Left colon (tissue), 2 donors: ENCODE data around the gene DAB1. TPM values are rescaled to one million over a fixed set of nuclear protein-coding genes. Genes with fewer than 3 reads are reported as not detected.
"Not testable (repeated sequence)": the region's sequence is repeated elsewhere in the genome, so short reads cannot be mapped to it uniquely, and the experiment has no call there.

ENCODE experiments used
- ATAC-seq: fragments of 200-7000 bp; cut with Tn5 transposase; one replicate; pipeline ENCODE4 v1.9.1; 2020; ENCODE audit warnings: mild to moderate bottlenecking, moderate library complexity
- DNase-seq, 2 donors: peaks; one replicate each; pipeline ENCODE4 v3.0.0-alpha.2; 2020
- intact Hi-C, 2 donors: fragments of 100-400 bp; cut with DNase I in 1 of 2; cut with micrococcal nuclease in 1 of 2; formaldehyde crosslinking; loops; one replicate each; pipeline versions ENCODE4 v1.11.2 to v1.14.0; 2022; cut with DNase I, micrococcal nuclease
- total RNA-seq, 2 donors: library from RNA; stranded (reverse); fragmentation: NEBNext Ultra II Directional; extraction: Animal tissue kit (Norgen Biotek cat#: 25700); gene quantifications; one replicate each; pipeline ENCODE4 v1.2.1, GENCODE V29; 2021
- donor health status: DM: no; HTN: no; CAD: no.
- donor health status: DM: yes; HTN: yes; CAD: no.

DAB1 gene
- total RNA-seq, 2 donors from 2014 or later = 0.64 to 2.2 TPM

DNA sequence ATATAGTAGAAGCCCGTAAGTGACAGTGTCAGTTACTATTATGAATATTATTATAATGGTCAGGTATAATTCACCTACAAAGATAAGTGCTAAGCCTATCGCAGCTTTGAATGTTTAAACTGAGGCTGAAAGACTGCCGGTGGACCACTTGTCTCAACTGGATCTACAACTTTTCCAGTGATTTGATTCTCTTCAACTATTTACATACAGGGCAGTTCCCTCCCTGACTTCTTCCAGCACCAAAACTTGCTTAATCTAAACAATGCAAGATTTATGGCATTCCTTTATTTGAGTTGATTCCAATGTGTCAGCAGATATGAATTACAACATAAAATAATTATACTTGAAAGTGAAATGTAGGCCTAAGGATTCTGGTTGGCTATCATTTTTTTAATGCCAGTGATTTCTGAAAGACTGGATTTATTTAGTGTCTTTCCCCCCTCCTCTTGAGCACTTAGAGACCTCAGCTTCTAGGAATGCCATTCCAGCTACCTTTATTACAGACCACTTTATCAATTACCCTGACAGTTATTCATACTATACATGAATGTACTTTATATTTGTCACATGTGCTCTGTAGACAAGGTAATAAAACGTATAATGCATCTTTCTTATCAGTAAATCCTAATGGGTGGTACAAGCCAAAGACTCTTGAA lies 304.8 kb downstream of the DAB1 start:
- ATAC-seq (no peak), DNase-seq (no peak)
- intact Hi-C loops = no loop called here

DNA sequence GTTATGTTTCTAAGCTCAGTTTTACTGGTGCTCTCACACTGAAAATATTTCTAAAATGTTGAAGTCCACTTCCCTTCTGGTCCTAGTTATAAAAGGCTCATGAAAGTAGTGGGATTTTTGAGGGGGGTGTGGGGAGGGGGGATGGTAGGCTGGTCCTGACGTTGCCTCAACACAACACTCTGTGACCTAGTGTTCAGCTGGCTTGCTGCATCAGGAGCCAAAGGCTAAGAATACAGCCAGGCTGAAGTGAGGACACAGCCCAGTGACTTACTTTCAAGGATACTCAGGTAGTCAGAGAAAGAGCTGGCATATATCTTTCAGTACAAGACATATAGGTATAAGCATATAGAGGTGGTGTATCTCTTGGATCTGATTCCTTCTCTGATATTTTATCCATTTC lies 306.1 kb downstream of the DAB1 start:
- no peak for DNase-seq
- intact Hi-C loops = no loop called here
- ATAC-seq = no peak

DNA sequence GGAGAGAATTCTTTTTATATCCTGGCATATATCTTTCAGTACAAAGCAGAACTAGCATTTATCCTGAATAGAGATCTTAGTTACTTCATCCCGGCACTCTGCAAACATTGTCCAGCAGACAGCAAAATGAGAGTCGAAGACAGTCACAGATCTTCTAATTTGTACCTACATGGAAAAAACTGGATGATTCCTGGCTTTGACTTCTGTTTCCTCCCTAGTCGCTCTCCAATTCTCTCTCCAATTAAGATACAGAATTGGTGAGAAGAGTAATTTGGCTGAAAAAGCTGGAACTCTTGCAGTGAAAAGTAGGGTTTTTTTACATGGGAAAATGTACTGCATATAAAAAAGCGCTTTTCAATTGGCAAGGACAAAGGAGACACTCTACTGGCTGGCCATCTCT lies 307.0 kb downstream of the DAB1 start:
- ATAC-seq (no peak), DNase-seq (no peak)
- intact Hi-C loops = no loop called here

DNA sequence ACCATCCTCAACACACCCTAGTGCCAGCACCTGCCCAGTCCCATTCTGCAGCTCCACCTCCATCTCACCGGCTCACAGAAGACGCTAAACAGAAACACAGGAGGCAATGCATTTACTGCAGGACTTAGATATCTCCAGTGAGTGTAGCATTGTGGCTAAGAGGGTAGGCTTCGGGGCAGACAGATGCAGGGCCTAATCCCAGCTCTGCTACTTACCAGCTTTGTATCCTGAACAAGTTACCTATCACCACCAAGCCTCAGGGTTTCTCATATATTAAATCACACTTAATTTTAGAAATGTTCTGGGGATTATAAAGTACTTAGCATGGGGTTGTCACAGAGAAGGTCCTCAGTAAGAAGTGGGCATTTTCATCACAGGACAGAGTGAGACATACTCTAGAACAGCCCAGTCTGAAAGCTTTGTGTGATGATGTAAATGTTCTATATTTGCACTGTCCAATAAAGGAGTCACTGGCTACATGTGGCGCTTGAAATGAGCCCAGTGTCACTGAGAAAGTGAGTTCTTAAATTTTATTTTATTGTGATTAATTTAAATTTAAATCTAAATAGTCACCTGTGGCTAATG lies 308.7 kb downstream of the DAB1 start:
- DNase-seq (no peak), ATAC-seq (no peak)
- intact Hi-C loops = no loop called here

DNA sequence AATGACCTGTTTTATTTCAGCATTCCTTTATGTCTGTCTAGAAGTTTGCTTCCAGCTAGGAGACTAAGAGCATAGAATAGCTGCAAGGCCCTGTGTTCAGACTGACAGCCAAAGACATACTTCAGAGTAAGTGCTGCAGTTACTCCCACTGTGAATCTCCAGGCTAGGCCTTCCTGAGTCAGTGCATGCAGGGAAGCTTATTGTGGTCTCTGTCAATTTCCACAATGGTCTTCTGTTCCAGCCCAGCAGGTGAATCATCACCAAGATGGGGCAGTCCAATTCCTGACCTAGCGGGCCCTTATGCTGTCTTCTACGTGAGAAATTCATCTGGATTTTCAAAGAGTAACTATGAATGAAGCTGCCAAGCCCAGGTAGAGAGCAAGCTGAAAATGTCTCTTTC lies 311.7 kb downstream of the DAB1 start:
- DNase-seq = no peak
- no peak for ATAC-seq
- intact Hi-C loops = no loop called here

DNA sequence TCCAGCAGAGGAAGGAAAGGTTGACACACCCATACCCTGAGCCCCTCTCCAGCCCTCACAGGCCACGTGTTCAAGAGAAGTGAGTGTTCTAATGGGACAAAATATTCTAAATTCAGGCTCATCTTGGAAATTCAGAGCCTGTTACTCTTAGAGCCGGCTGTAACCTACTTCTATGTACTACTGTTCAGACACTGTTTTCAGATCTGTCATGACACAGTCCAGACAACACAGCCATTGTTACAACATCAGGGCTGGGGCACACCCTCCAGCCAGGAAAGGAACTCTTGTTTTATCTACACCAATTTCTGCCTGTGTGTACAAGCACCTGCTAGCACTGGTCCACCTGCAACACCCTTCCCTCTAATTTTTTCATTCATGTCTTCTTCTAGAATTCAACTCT lies 312.7 kb downstream of the DAB1 start:
- ATAC-seq (no peak), DNase-seq (no peak)
- intact Hi-C loops = no loop called here

DNA sequence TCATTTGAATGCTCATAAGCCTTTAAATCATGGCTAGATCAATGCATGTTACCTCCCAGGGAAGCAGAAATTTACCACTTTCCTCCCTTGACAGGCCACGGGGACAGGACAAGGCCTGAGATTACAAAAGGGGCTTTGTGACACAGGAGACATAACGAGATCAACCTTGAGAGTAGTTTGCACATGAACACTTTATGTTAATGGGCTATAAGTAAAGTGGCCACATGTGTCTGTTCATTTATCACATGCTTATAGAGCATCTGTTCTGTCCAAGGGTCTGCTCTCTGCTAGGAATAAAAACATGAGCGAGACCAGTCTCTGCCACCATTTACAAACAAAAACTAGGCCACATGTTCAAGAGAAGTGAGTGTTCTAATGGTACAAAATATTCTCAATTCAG lies 314.0 kb downstream of the DAB1 start:
- intact Hi-C loops = no loop called here
- no peak for DNase-seq
- ATAC-seq = no peak

DNA sequence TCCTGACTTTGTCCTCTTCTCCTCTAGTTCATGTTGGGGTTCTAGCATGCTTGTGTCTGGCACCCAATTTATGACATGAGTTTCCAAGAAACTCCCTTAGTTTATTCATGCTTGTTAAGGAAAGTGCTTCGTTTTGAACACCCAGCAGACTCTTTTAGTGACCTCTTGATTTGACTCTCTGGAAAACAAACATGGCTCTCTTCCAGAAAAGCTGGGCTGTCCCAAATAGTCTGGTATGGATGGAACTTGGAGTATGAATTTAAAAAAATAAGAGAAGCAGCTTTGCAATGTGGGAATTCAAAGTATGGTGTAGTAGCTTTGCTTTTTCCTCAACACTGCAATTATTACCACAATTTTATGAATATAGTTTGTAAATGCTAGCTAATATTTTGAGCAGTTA lies 314.6 kb downstream of the DAB1 start:
- intact Hi-C loops = no loop called here
- no peak for DNase-seq
- no peak for ATAC-seq

DNA sequence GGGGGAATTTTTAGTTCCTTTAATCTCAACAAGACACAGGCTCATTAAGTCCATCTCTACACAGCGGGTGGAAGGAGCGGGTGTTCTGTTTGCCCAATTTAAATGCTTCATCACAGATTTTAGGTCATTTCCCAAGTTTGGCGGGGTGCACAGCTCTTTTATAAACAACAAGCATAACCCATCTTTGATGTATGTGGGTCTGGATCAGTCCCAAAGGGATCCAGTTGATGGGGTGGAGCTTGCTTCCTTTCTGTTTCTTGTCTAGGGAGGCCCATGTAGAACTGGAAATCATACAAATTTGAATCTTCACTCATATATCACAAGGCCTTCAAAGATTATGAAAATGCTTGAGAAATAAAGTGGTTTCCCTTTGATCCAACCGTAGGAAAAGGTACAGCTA lies 317.6 kb downstream of the DAB1 start:
- ATAC-seq (no peak), DNase-seq (no peak)
- intact Hi-C loops = no loop called here

DNA sequence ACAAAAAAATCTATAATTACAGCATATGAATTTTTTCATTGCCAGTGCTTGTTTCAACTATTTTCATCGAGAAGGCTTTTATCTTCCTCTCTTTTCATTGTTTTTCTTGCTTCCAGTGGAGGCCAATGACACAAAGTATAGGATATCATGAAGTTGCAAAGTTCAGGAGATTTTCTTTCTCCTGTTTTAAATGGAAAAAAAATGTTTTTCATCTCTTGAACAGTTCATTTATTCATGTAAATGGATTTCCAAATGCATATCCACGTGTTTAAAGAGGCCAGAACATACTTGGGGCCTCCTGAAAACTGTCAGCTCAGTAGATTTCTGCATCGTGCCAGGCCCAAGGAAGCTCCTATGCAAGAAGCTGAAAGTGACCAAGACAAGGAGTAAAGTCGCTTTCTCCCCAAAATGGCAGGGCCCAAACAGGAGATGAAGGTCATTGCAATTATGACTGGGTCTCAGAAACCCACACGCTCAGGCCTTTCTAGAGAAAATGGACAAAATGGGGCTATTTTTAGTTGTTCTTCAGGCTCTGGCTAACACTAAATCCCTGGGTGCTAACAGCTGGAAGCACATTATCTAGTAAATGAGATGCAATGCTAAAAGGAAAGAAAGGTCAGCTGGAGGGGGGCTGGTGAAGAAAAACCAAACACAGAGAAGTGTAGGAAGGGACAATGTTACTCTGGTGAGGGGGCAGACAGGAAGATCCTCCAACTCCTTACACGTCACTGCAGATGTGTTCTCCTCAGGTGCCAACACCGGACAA lies 321.1 kb downstream of the DAB1 start:
- ATAC-seq = no peak
- DNase-seq = no peak
- intact Hi-C loops = no loop called here

DNA sequence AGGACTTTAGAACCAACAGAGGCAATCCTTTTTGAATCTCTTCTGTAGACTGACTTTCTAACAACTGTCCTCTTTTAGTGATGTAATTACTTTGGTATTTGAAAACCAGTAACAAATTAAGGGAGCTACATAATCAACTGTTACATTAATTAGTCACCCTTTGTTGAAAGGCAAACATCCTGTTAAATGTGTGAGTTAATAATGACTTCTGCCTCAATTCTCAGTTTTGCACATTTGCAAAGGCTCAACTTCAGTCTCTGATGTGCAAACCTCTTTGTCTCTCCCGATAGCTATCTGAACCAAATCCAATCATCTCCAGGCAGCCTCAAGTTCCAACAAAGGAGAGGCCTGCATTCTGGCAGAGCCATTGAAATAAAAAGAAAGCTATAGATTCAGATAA lies 322.7 kb downstream of the DAB1 start:
- no peak for ATAC-seq
- intact Hi-C loops = no loop called here
- DNase-seq = no peak

DNA sequence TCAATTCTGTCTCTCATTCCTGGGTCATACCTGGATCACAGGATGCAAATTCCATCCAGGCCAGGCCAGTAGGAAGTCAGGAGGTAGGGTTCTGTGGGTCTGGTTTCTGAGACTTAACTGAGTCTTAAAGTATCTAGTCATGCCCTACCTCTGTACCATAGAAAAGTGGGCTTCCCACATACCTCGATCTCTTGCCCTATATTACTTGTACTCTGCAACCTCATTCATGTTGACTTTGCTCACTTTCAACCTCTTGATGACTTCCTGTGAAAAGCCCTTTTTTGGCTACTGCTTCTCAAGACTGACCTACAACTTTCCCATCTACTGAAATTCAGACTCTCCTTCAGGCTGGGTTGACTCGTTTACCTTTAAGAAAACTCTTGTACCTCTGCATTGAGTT lies 329.1 kb downstream of the DAB1 start:
- no peak for ATAC-seq
- intact Hi-C loops = no loop called here
- DNase-seq = no peak

DNA sequence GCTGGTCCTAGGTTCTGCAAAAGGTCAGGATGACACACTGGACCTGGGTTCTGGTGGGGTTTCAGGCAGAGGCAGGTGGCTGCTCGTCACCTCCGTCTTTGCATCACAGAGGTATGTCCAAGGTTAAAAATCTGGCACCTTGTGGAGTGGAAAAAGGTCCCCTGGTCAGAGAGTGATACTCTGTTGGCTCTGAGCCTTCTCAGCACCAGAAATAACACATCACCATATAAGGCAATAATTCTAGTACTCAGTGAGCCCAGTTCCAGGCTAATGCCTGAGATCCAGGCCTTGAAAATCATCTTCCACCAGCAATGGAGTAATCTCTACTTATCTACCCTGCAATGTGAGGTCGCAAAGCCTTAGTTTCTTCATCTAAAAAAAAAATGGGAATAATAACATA lies 330.7 kb downstream of the DAB1 start:
- ATAC-seq = no peak
- no peak for DNase-seq
- intact Hi-C loops = no loop called here

DNA sequence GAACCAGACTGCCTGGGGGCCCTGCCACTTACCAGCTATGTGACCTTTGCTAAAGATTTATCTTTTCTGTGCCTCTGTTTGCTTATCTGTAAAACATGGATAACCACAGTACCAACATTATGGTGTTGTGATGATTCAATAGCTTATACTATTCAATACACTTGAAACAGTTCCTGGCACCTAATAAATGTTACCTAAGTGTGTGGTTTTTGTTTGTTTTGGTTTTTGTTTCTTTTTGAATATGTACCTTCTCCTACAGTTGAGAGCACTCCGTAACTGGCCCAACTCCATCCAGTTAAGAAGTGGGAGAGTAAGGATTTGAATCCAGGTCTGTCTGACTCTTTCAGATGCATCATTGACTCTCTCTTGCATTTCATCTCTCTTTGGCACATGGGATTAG lies 332.2 kb downstream of the DAB1 start:
- intact Hi-C loops = no loop called here

DNA sequence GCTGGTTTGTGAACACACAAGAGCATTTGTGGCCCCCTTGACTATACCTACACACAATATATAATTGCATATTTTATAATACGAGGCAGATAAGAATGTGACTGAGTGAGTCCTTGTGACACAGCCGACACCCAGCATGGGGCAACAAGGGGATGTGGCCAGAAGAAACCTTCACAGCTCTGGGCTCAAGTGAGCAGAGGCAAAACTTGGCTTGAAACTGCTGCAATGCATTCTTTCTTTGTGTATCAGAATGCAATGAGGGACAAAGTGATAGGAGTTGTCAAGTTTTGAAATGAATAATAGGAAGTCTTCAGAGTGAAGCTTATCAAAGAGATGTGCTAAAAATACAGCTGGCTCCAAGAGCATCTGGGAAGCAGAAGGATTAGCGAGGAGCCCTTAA lies 334.0 kb downstream of the DAB1 start:
- ATAC-seq = no peak
- intact Hi-C loops = no loop called here
- DNase-seq = no peak

More for the DNA sequence above, 332.2 kb downstream of the DAB1 start:
- ATAC-seq = no peak
- no peak for DNase-seq

DNA sequence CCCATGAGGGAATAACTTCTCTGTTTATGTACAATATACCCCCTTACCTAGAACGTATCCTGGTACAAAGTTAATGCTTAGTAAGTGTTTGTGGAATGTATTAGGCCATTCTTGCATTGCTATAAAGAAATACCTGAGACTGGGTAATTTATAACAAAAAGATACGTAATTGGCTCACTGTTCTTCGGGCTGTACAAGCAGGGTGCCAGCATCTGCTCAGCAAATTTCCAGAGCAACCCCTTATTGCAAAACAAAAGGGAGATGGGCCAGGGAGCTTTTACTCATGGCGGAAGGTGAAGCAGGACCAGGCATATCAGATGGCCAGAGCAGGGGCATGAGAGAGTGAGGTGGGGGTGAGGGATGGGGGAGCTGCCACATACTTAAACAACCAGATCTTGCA lies 334.6 kb downstream of the DAB1 start:
- ATAC-seq (no peak), DNase-seq (no peak)
- intact Hi-C loops = no loop called here

DNA sequence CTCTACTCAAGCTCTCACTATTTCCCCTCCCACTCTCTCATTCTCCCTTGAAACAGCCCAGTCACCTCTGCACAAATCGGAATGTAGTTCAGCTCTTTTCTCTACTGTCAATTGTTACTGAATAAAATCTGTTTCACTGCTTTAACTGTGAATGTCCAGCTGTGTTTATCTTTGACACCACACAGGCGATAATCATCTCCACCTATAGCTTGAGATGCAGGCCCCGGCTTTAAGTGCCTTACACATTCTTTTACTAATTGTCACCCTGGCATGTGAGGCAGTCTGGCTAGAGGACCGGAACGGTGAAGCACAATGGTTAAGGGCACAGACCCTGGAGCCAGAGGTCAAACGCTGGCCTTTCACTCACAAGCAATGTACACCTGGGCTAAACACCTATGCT lies 335.2 kb downstream of the DAB1 start:
- intact Hi-C loops = no loop called here
- ATAC-seq (no peak), DNase-seq (no peak)

DNA sequence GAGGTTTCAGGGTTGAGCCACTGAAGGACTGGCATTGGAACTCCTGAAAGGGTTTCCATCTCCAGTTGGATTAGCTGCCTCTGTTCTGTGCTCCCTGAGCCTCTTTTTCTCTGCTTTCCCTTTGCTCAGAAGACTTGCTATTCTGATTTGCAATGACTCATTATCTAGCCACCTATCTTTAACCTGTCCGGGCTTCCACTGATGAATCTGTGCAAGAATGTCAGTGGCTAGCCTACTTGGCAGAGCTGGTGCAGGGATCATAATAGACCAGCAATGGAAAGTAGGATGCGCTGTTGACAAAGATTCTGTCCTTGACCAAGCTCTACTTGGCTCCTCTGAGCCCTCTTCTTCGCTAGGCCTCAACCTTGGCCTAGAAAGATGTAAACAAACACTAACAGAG lies 336.2 kb downstream of the DAB1 start:
- intact Hi-C loops, ATAC-seq, DNase-seq: not testable (repeated sequence)

DNA sequence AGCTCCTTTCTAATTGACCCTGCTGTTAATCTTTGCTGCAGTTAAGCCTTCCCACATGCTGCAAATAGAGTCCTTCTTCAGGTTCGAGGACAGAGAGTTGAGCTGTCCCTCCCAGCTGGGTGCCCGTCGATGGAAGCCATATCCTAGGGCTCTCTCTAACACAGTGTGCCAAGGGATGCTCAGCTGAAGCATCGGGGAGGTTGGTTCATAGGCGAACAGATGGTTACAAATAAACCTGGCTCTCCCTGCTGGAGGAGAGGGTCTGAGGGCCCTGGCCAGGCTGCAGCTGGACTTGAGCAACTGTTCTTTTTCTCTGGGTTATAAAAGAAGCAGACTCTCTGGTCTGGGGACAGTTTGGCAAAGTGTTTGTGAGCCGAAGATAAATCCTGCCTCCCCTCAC lies 337.7 kb downstream of the DAB1 start:
- intact Hi-C loops = no loop called here
- no peak for DNase-seq
- ATAC-seq = no peak

DNA sequence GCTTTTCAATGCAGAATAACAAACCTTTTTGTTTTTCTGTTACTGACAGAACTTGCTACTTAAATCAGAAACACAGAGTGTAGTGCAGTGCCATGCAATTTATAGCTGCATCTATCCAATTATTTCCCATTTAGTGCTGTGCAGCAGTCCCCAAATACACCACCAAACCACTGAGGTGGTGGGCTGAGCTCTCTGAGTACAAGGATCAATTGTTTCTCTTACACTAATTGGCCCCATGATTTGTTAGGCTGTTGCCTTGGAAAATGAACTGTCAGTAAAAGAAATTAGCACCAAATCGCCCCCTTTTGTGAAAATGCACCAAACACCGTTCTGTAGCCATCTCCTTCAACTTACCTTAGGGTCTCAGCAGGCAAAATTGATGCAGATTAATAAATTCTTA lies 339.2 kb downstream of the DAB1 start:
- intact Hi-C loops = no loop called here

More for the DNA sequence above, 339.2 kb downstream of the DAB1 start:
- ATAC-seq (no peak), DNase-seq (no peak)
